ENCODE data around the gene FFAR3. TPM values are rescaled to one million over a fixed set of nuclear protein-coding genes. Genes with fewer than 3 reads are reported as not detected.
"Not testable (repeated sequence)": the region's sequence is repeated elsewhere in the genome, so short reads cannot be mapped to it uniquely, and the experiment has no call there.

The FFAR3 gene
- total RNA-seq, 4 donors from 2014 or later = 0.45 TPM; not detected in 3

- no peaks in the 10 kb centered on the region for H3K36me3 ChIP-seq
- H3K27me3 ChIP-seq = no peaks in the 10 kb centered on the region
- H3K27ac ChIP-seq = no peak overlapping the region
- DNase-seq = no peak
- H3K9me3 ChIP-seq = no peaks in the 10 kb centered on the region
- TF ChIP-seq CTCF (IDR thresholded peaks at IDR 0.05) (no peak), POLR2A (IDR thresholded peaks at IDR 0.05) (no peak)
- 87 to 91% methylated on average over 6 of the region's 6 CpGs for WGBS, 2 donors
- no peaks in the 10 kb centered on the region for H3K4me1 ChIP-seq
- intact Hi-C loops (cut with DNase I) = no loop called here
- H3K4me3 ChIP-seq (replicated peaks in 1 of 3) = no peak overlapping the region
Measured at GRCh38 chr19:35397064-35397463, 38.8 kb downstream of the FFAR3 start.

DNA sequence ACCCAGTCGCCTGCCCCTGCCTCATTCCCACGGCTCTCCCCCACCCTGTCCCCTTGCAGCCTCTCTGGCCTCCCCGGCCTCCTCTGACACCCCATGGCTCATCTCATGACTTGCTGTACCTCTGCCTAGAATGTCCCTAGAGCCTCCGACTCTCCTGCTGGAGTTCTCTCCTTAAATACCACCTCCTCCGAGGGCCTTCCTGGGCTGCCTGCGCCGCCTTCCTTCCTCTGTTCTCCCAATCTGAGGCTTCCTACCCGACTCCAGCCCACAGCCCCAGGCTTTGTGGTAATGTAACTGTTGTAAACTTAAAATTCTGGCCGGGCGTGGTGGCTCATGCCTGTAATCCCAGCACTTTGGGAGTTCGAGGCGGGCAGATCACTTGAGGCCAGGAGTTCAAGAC is 40.3 kb downstream of the FFAR3 start:
- H3K27ac ChIP-seq = no peak overlapping the region
- H3K36me3 ChIP-seq = no peaks in the 10 kb centered on the region
- no peaks in the 10 kb centered on the region for H3K4me1 ChIP-seq
- no peak for TF ChIP-seq POLR2A (IDR thresholded peaks at IDR 0.05)
- TF ChIP-seq CTCF (IDR thresholded peaks at IDR 0.05) = no peak
- no peak overlapping the region for H3K4me3 ChIP-seq (replicated peaks in 1 of 3)
- H3K27me3 ChIP-seq = no peaks in the 10 kb centered on the region
- no peaks in the 10 kb centered on the region for H3K9me3 ChIP-seq
- 92% methylated on average over 12 of the region's 12 CpGs for WGBS, 2 donors
- intact Hi-C loops (cut with DNase I) = no loop called here
- no peak for DNase-seq

DNA sequence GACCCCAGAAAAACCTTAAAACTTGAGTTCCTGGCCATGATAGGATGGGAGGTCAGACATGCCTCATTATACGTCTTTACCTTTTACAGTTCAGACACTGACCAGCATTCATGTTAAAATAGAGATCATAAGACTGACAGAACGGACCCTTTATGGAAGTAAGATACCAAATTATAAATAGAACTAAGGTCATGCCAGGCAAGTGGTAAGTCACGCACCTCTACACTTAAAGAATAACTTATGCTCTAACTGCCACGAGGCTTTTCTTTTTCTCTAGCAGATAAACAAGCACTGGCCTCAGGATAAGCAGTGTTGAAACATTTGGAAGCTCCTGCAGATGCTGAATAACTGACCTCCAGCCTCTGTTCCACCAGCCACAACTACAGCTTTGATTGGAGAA is 41.0 kb downstream of the FFAR3 start:
- no peak overlapping the region for H3K4me3 ChIP-seq (replicated peaks in 1 of 3)
- H3K9me3 ChIP-seq = no peaks in the 10 kb centered on the region
- WGBS, 2 donors = 71 to 86% methylated on average over 4 of the region's 4 CpGs
- TF ChIP-seq POLR2A (IDR thresholded peaks at IDR 0.05) = no peak
- no peak for TF ChIP-seq CTCF (IDR thresholded peaks at IDR 0.05)
- H3K27ac ChIP-seq = no peak overlapping the region
- intact Hi-C loops (cut with DNase I) = no loop called here
- H3K27me3 ChIP-seq = no peaks in the 10 kb centered on the region
- no peaks in the 10 kb centered on the region for H3K4me1 ChIP-seq
- no peaks in the 10 kb centered on the region for H3K36me3 ChIP-seq
- no peak for DNase-seq

DNA sequence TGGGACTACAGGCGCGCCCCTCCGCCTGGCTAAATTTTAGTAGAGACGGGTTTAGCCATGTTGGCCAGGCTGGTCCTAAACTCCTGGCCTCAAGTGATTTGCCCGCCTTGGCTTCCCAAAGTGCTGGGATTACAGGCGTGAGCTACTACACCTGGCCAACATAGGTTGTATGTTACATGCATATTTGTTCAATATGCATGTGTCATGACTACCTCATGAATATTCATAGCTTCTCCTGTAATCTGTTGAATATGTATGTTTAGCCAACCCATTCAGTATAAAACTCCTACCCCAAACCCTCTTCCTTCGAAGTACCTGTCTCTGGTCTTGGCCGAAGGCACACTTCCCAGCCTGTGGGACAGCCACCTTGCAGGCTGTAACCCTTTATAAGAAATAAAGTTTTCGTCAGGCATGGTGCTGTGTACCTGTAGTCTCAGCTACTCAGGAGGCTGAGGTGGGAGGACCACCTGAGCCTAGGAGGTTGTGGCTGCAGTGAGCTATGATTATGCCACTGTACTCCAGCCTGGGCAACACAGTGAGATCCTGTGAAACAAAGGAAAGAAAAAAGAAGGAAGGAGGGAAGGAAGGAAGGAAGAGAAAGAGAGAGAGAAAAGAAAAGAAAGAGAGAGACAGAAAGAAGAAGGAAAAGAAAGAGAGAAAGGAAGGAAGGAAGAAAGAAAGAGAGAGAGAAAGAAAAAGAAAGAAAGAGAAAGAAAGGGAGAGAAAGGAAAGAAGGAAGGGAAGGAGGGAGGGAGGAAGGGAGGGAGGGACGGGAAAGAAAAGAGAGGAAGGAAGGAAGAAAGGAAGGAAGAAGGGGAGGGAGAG is 41.9 kb downstream of the FFAR3 start:
- Histone ChIP-seq H3K36me3 (no peaks in the 10 kb centered on the region), H3K4me3 (replicated peaks in 1 of 3) (no peak overlapping the region), H3K9me3 (no peaks in the 10 kb centered on the region), H3K4me1 (no peaks in the 10 kb centered on the region), H3K27me3 (no peaks in the 10 kb centered on the region), H3K27ac (no peak overlapping the region)
- WGBS, 2 donors = 90 to 92% methylated on average over 10 of the region's 10 CpGs
- intact Hi-C loops (cut with DNase I) = no loop called here
- no peak for DNase-seq
- TF ChIP-seq POLR2A (IDR thresholded peaks at IDR 0.05) (no peak), CTCF (IDR thresholded peaks at IDR 0.05) (no peak)

DNA sequence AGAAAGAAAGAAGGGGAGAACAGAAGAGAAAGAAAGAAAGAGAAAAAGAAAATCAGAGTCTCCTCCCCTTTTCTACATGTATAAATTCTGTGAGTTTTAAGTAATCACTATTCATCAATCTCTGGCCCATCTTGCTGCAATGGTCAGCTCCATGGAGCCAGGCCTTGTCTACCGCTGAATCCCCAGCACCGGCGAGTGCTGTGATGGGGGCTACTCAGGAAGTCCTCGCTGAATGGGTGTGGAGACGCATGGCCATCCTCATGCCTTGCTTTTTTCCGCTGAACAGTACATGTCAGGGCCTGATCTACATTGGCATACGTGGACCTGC is 42.5 kb downstream of the FFAR3 start:
- TF ChIP-seq POLR2A (IDR thresholded peaks at IDR 0.05) (no peak), CTCF (IDR thresholded peaks at IDR 0.05) (no peak)
- 94 to 96% methylated on average over 7 of the region's 7 CpGs for WGBS, 2 donors

DNA sequence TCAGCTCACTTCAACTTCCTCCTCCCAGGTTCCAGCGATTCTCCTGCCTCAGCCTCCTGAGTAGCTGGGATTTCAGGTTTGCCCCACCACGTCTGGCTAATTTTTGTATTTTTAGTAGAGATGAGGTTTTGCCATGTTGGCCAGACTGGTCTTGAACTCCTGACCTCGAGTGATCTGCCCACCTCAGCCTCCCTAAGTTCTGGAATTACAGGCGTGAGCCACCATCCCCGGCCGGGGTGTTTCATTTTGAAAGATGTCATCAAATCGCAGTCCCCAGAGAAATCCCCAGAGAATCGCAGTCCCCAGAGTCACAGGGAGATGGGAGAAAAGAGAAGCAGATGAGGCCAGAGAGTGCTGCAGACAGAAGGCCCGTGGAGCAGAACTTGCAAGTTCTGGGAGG is 43.2 kb downstream of the FFAR3 start:
- H3K27ac ChIP-seq; H3K27me3 ChIP-seq; H3K4me3 ChIP-seq (replicated peaks in 1 of 3); DNase-seq; H3K9me3 ChIP-seq; H3K36me3 ChIP-seq; H3K4me1 ChIP-seq; intact Hi-C loops (cut with DNase I): not testable (repeated sequence)
- 87 to 93% methylated on average over 9 of the region's 9 CpGs for WGBS, 2 donors

More for the DNA sequence above, 42.5 kb downstream of the FFAR3 start:
- H3K27me3 ChIP-seq = no peaks in the 10 kb centered on the region
- no peaks in the 10 kb centered on the region for H3K9me3 ChIP-seq
- DNase-seq = no peak
- H3K4me1 ChIP-seq = no peaks in the 10 kb centered on the region
- no peak overlapping the region for H3K4me3 ChIP-seq (replicated peaks in 1 of 3)
- intact Hi-C loops (cut with DNase I) = no loop called here
- no peaks in the 10 kb centered on the region for H3K36me3 ChIP-seq
- no peak overlapping the region for H3K27ac ChIP-seq
